SU-DHL-6 (cell line): ENCODE results near the gene HLA-A.

ENCODE experiments used
- H2AFZ ChIP-seq: fragments of 200-600 bp; sonication (generic); 2 replicates; pipeline ENCODE4 v1.6.1; 2014; ENCODE audit warnings: low read depth, mild to moderate bottlenecking, moderate library complexity, mixed read lengths, antibody characterized with exemption, low read length; ENCODE audit not compliant: severe bottlenecking
- H3F3A ChIP-seq: fragments of 200-600 bp; shearing (Covaris generic); 2 replicates; pipeline ENCODE4 v1.6.0; 2016; ENCODE audit warnings: antibody characterized with exemption, mild to moderate bottlenecking; ENCODE audit not compliant: insufficient read depth
- H3K27ac ChIP-seq: fragments of 200-600 bp; sonication (generic); 2 replicates; pipeline ENCODE4 v1.5.1; 2016; ENCODE audit warnings: low read depth, mild to moderate bottlenecking, low read length, moderate library complexity, mixed read lengths
- H3K27me3 ChIP-seq: fragments of 200-600 bp; sonication (generic), shearing (Covaris generic); 2 replicates; pipeline ENCODE4 v1.6.0; 2014; ENCODE audit warnings: mild to moderate bottlenecking, low read length
- H3K36me3 ChIP-seq: fragments of 200-600 bp; sonication (generic); 2 replicates; pipeline ENCODE4 v1.6.1; 2014; ENCODE audit warnings: mild to moderate bottlenecking, low read length, mixed read lengths
- H3K4me2 ChIP-seq: fragments of 300-600, 200-600 bp; shearing (Covaris generic), sonication (generic); 2 replicates; pipeline ENCODE4 v1.6.0; 2014; ENCODE audit warnings: low read length, low read depth, mild to moderate bottlenecking; ENCODE audit not compliant: poor library complexity, severe bottlenecking
- H3K4me3 ChIP-seq: fragments of 200-600 bp; sonication (generic); 2 replicates; pipeline ENCODE4 v1.5.1; 2014; ENCODE audit warnings: antibody characterized with exemption, low read length, mild to moderate bottlenecking, mixed read lengths; ENCODE audit not compliant: insufficient read depth, poor library complexity, severe bottlenecking
- H3K79me2 ChIP-seq: fragments of 200-600 bp; sonication (generic); 2 replicates; pipeline ENCODE4 v1.6.1; 2014; ENCODE audit warnings: mild to moderate bottlenecking, low read length, moderate library complexity; ENCODE audit not compliant: insufficient read depth
- H3K9ac ChIP-seq: fragments of 200-600 bp; sonication (generic); 2 replicates; pipeline ENCODE4 v1.7.0; 2014; ENCODE audit warnings: mild to moderate bottlenecking, low read length
- H3K9me2 ChIP-seq: fragments of 200-600 bp; sonication (generic); replicated peaks from 2 replicates; pipeline ENCODE4 v1.6.1; 2014; ENCODE audit warnings: low read length; ENCODE audit not compliant: insufficient read depth
- H3K9me3 ChIP-seq: fragments of 200-600 bp; sonication (generic); 2 replicates; pipeline ENCODE4 v1.6.1; 2014; ENCODE audit warnings: low read length, mixed read lengths; ENCODE audit not compliant: insufficient read depth
- H4K20me1 ChIP-seq: fragments of 200-600 bp; sonication (generic); 2 replicates; pipeline ENCODE4 v1.6.1; 2014; ENCODE audit warnings: low read depth, mild to moderate bottlenecking, antibody characterized with exemption, low read length, moderate library complexity, mixed read lengths
- EZH2phosphoT487 ChIP-seq: fragments of 200-600 bp; sonication (generic), shearing (Covaris generic); conservative IDR thresholded peaks from 2 replicates; pipeline ENCODE4 v1.6.1; 2018; ENCODE audit warnings: mild to moderate bottlenecking, antibody characterized with exemption, low read length, moderate library complexity, mixed read lengths
- TF ChIP-seq, protein P1 (sequence below): fragments of 200-600 bp; sonication (generic); IDR thresholded peaks from one replicate; pipeline ENCODE4 v1.5.1; 2017; ENCODE audit warnings: antibody characterized with exemption, mild to moderate bottlenecking, low read length, moderate library complexity; ENCODE audit not compliant: insufficient read depth, poor library complexity, severe bottlenecking

HLA-A gene

DNA sequence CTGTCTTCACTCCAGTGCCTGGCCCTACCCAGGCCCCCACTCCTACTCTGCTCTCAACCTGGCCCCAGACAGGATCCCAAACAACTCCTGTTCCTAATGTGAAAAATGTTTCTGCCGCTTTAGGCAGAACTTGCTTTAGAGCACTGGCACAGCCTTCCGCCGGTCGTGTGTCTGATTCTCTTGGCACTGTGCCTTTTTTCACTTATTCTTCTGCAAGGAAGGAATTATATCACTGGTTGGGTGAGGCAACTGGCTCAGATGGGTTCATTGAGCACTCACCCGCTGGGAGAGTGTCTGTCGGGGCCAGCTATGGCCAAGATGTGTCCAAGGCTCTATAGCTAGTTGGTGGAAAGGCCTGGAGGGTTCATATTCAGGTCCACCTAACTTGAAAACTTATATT lies 33.6 kb upstream of the HLA-A start:
- Histone ChIP-seq H3K4me2 (no peak overlapping the region), H3K36me3 (no peaks in the 10 kb centered on the region), H3K27me3 (no peaks in the 10 kb centered on the region), H3K9ac (no peak overlapping the region), H4K20me1 (no peaks in the 10 kb centered on the region), H3K9me3 (no peaks in the 10 kb centered on the region), H3K27ac (no peak overlapping the region), H3K79me2 (no peaks in the 10 kb centered on the region), H3K9me2 (no peaks in the 10 kb centered on the region), H3F3A (no peaks in the 10 kb centered on the region), H2AFZ (no peak overlapping the region), H3K4me3 (no peak overlapping the region)
- TF ChIP-seq EZH2phosphoT487 = no peak
- TF ChIP-seq, protein P1, sequence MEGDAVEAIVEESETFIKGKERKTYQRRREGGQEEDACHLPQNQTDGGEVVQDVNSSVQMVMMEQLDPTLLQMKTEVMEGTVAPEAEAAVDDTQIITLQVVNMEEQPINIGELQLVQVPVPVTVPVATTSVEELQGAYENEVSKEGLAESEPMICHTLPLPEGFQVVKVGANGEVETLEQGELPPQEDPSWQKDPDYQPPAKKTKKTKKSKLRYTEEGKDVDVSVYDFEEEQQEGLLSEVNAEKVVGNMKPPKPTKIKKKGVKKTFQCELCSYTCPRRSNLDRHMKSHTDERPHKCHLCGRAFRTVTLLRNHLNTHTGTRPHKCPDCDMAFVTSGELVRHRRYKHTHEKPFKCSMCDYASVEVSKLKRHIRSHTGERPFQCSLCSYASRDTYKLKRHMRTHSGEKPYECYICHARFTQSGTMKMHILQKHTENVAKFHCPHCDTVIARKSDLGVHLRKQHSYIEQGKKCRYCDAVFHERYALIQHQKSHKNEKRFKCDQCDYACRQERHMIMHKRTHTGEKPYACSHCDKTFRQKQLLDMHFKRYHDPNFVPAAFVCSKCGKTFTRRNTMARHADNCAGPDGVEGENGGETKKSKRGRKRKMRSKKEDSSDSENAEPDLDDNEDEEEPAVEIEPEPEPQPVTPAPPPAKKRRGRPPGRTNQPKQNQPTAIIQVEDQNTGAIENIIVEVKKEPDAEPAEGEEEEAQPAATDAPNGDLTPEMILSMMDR = no peak

DNA sequence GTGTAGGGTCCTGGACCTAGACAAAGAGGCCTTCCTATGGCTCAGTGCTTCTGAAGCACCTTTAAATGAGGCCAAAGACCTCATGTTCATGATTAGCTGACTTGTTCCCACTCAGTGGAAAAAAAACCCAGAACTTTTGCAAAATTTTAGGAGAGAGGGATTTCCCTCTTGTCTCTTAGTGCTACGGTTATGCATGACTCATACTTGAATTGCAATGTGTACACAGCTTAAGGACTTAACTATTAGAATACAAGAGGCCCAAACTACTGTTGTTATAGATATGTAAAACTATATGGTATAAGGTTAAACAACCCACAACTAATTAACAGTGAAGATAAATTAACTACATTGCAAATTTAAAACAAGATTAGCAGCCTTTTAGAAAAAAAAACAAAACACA lies 32.3 kb upstream of the HLA-A start:
- H3K9me3 ChIP-seq = no peaks in the 10 kb centered on the region
- no peaks in the 10 kb centered on the region for H3F3A ChIP-seq
- no peaks in the 10 kb centered on the region for H3K9me2 ChIP-seq
- no peaks in the 10 kb centered on the region for H3K36me3 ChIP-seq
- H3K4me3 ChIP-seq = no peak overlapping the region
- H2AFZ ChIP-seq = no peak overlapping the region
- H3K27me3 ChIP-seq = no peaks in the 10 kb centered on the region
- no peak overlapping the region for H3K9ac ChIP-seq
- TF ChIP-seq, protein P1 = no peak
- TF ChIP-seq EZH2phosphoT487 = no peak
- no peaks in the 10 kb centered on the region for H3K79me2 ChIP-seq
- no peak overlapping the region for H3K27ac ChIP-seq
- no peak overlapping the region for H3K4me2 ChIP-seq
- H4K20me1 ChIP-seq = no peaks in the 10 kb centered on the region

- H3K79me2 ChIP-seq = no peaks in the 10 kb centered on the region
- no peaks in the 10 kb centered on the region for H4K20me1 ChIP-seq
- H2AFZ ChIP-seq = no peak overlapping the region
- no peaks in the 10 kb centered on the region for H3F3A ChIP-seq
- TF ChIP-seq EZH2phosphoT487 = no peak
- TF ChIP-seq, protein P1 = no peak
- no peaks in the 10 kb centered on the region for H3K9me3 ChIP-seq
- H3K9me2 ChIP-seq = no peaks in the 10 kb centered on the region
- H3K27me3 ChIP-seq = no peaks in the 10 kb centered on the region
- H3K36me3 ChIP-seq = no peaks in the 10 kb centered on the region
- H3K4me2 ChIP-seq = no peak overlapping the region
- H3K9ac ChIP-seq = no peak overlapping the region
- no peak overlapping the region for H3K4me3 ChIP-seq
- no peak overlapping the region for H3K27ac ChIP-seq
Measured at GRCh38 chr6:29912840-29913239, 29.5 kb upstream of the HLA-A start.

- no peak for TF ChIP-seq EZH2phosphoT487
- TF ChIP-seq, protein P1 = no peak
- Histone ChIP-seq H3K9ac (no peak overlapping the region), H3K4me3 (no peak overlapping the region), H3K27me3 (no peaks in the 10 kb centered on the region), H3K27ac (no peak overlapping the region), H3K79me2 (no peaks in the 10 kb centered on the region), H4K20me1 (no peaks in the 10 kb centered on the region), H3K9me2 (no peaks in the 10 kb centered on the region), H2AFZ (no peak overlapping the region), H3F3A (no peaks in the 10 kb centered on the region), H3K9me3 (no peaks in the 10 kb centered on the region), H3K4me2 (no peak overlapping the region), H3K36me3 (no peaks in the 10 kb centered on the region)
Measured at GRCh38 chr6:29916741-29917140, 25.6 kb upstream of the HLA-A start.
